COLO668 (cell line): ENCODE measurements around the gene ZBP1.
A peak's percentile ranks its signal among the peaks of the same experiment; 100 is the strongest.

Source experiments
- DNase-seq: peaks from one replicate; lab custom pipeline; 2025; ENCODE audit not compliant: unreplicated experiment; lab: John Stamatoyannopoulos, UW

ZBP1 gene

GRCh38 chr20:57576617-57577550 is 43.3 kb downstream of the ZBP1 start:
- DNase-seq: no peak

- no peak for DNase-seq
Measured at GRCh38 chr20:57576002-57576401, 44.2 kb downstream of the ZBP1 start.

GRCh38 chr20:57574954-57575353 is 45.3 kb downstream of the ZBP1 start:
- no peak for DNase-seq

GRCh38 chr20:57573894-57574293 is 46.3 kb downstream of the ZBP1 start:
- DNase-seq: peak; percentile 9

GRCh38 chr20:57573242-57573641 is 47.0 kb downstream of the ZBP1 start:
- no peak for DNase-seq

- no peak for DNase-seq
Measured at GRCh38 chr20:57571782-57572416, 48.3 kb downstream of the ZBP1 start.

GRCh38 chr20:57570920-57571319 is 49.3 kb downstream of the ZBP1 start:
- DNase-seq: no peak

- DNase-seq: no peak
Measured at GRCh38 chr20:57570145-57570850, 49.9 kb downstream of the ZBP1 start.

- no peak for DNase-seq
Measured at GRCh38 chr20:57568960-57569359, 51.3 kb downstream of the ZBP1 start.

- DNase-seq: no peak
Measured at GRCh38 chr20:57568088-57568896, 51.9 kb downstream of the ZBP1 start.

- DNase-seq: no peak
Measured at GRCh38 chr20:57567471-57568079, 52.7 kb downstream of the ZBP1 start.

- DNase-seq: no peak
Measured at GRCh38 chr20:57566803-57567459, 53.3 kb downstream of the ZBP1 start.

- DNase-seq: no peak
Measured at GRCh38 chr20:57566399-57566798, 53.8 kb downstream of the ZBP1 start.

- DNase-seq: no peak
Measured at GRCh38 chr20:57564951-57565642, 55.1 kb downstream of the ZBP1 start.

- DNase-seq: no peak
Measured at GRCh38 chr20:57564180-57564802, 55.9 kb downstream of the ZBP1 start.

- DNase-seq: no peak
Measured at GRCh38 chr20:57563522-57563921, 56.7 kb downstream of the ZBP1 start.

- DNase-seq: no peak
Measured at GRCh38 chr20:57562541-57563465, 57.4 kb downstream of the ZBP1 start.
